ENCODE data around the gene PRDM16.

DNA sequence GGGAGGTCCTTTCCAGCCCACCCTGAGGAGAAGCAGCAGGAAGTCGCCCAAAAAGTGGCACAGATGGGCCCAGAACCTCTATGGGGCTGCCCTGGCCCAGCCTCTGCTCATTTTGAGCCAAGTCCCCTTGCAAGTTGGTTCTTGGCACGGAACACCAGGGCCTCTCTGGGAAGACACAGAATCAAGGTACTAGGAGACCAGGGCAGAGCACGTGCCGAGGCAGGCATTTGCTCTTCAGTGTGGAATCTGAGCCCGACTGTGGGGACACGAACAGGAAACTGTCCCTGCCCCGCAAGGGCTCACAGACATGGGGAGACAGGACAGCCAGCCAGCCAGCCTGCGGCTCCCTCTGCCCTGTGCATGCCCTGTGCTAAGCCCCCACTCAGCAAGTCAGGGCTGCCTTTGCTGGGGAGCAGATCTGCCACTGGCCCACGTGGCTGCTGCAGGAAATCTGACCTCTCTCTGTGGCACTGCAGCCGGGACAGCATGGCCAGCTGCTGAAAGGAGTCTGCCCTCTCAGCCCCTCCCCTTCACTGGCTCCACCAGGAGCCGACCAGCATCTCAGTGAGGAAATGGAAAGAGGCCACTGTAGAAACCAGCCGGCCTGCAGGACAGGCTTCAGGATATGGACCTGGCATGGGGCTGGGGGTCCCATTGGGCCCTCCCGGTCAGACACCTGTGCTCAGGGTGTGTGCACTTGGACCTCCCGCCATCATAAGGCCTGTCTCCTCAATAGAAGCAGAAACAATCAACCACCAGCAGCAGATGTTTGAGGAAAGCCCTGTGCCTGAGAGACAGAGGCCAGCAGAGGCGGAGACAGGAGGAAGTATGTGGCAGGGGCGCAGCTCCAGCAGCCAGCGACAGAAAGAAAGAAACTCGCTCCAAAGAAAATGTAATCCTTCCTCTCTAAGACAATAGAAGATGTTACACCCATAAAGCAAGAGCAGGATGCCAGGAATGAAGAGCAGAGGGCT is 389.2 kb downstream of the PRDM16 start:
- no peak for TF ChIP-seq POLR2A (IDR thresholded peaks at IDR 0.05)
- TF ChIP-seq, protein P1, sequence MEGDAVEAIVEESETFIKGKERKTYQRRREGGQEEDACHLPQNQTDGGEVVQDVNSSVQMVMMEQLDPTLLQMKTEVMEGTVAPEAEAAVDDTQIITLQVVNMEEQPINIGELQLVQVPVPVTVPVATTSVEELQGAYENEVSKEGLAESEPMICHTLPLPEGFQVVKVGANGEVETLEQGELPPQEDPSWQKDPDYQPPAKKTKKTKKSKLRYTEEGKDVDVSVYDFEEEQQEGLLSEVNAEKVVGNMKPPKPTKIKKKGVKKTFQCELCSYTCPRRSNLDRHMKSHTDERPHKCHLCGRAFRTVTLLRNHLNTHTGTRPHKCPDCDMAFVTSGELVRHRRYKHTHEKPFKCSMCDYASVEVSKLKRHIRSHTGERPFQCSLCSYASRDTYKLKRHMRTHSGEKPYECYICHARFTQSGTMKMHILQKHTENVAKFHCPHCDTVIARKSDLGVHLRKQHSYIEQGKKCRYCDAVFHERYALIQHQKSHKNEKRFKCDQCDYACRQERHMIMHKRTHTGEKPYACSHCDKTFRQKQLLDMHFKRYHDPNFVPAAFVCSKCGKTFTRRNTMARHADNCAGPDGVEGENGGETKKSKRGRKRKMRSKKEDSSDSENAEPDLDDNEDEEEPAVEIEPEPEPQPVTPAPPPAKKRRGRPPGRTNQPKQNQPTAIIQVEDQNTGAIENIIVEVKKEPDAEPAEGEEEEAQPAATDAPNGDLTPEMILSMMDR (IDR thresholded peaks at IDR 0.05), result no peak
